Measurements from ENCODE around the gene SCEL. TPM values are rescaled to one million over a fixed set of nuclear protein-coding genes. Genes with fewer than 3 reads are reported as not detected.

The SCEL gene
- polyA plus RNA-seq, 1 donor from 2014 or later = 0.24 TPM

- H3K27ac ChIP-seq (ENCODE audit: low read length) = no peak overlapping the region
- TF ChIP-seq MXI1 (conservative IDR thresholded peaks at IDR 0.05; ENCODE audit: poor library complexity, severe bottlenecking) (no peak), EP300 (conservative IDR thresholded peaks at IDR 0.05; ENCODE audit: poor library complexity, severe bottlenecking) (no peak), REST (IDR thresholded peaks at IDR 0.05; ENCODE audit: borderline replicate concordance) (no peak), EZH2 (IDR thresholded peaks at IDR 0.05; ENCODE audit: borderline replicate concordance, insufficient read depth, low read length, poor library complexity, severe bottlenecking) (no peak), SMC3 (conservative IDR thresholded peaks at IDR 0.05; ENCODE audit: poor library complexity) (no peak), CTCF (IDR thresholded peaks at IDR 0.05; ENCODE audit: poor library complexity, severe bottlenecking) (no peak), TAF1 (IDR thresholded peaks at IDR 0.05; ENCODE audit: low read depth) (no peak), RAD21 (conservative IDR thresholded peaks at IDR 0.05) (no peak), POLR2AphosphoS5 (IDR thresholded peaks at IDR 0.05) (no peak)
These were observed 15.7 kb upstream of the SCEL start for GRCh38 chr13:77519808-77520207.

DNA sequence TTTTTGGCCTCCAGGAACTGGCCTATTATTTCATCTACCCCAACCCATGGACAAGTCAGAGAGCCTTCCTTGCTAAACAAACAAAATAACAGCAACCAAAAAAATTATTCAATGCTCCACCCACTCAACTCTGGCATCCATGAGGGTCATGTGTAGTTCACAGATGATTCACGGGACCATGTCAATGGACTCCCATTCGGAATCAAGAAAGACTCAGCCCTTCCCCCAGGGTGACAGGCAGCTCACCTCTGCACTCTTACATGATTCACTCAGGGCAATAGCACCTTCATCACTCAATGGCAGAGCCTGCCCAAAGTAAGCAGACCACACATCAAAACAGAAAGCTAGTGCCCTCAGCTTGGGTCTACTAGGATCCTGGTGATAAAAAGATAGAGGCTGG is 14.3 kb upstream of the SCEL start:
- no peak overlapping the region for H3K27ac ChIP-seq (ENCODE audit: low read length)
- H4K20me1 ChIP-seq (ENCODE audit: insufficient read depth) = no peaks in the 10 kb centered on the region
- H3K4me3 ChIP-seq (ENCODE audit: low read length) = no peak overlapping the region
- H3K9me2 ChIP-seq (ENCODE audit: insufficient read depth, low read length) = no peaks in the 10 kb centered on the region
- H3K27me3 ChIP-seq (ENCODE audit: insufficient read depth, low read depth, low read length) = no peaks in the 10 kb centered on the region
- H3K36me3 ChIP-seq (ENCODE audit: insufficient read depth, low read length) = no peaks in the 10 kb centered on the region
- TF ChIP-seq EP300 (conservative IDR thresholded peaks at IDR 0.05; ENCODE audit: poor library complexity, severe bottlenecking) (no peak), REST (IDR thresholded peaks at IDR 0.05; ENCODE audit: borderline replicate concordance) (no peak), CTCF (IDR thresholded peaks at IDR 0.05; ENCODE audit: poor library complexity, severe bottlenecking) (no peak), TAF1 (IDR thresholded peaks at IDR 0.05; ENCODE audit: low read depth) (no peak), RAD21 (conservative IDR thresholded peaks at IDR 0.05) (no peak), EZH2 (IDR thresholded peaks at IDR 0.05; ENCODE audit: borderline replicate concordance, insufficient read depth, low read length, poor library complexity, severe bottlenecking) (no peak), POLR2AphosphoS5 (IDR thresholded peaks at IDR 0.05) (no peak), SMC3 (conservative IDR thresholded peaks at IDR 0.05; ENCODE audit: poor library complexity) (no peak), MXI1 (conservative IDR thresholded peaks at IDR 0.05; ENCODE audit: poor library complexity, severe bottlenecking) (no peak)
- H3K4me2 ChIP-seq (ENCODE audit: low read length) = no peak overlapping the region
- H2AFZ ChIP-seq (ENCODE audit: low read depth, low read length) = no peak overlapping the region
- no peak overlapping the region for H3K9ac ChIP-seq (ENCODE audit: low read length)
- no peaks in the 10 kb centered on the region for H3F3A ChIP-seq (ENCODE audit: insufficient read depth, low read length, poor library complexity, severe bottlenecking)
- H3K9me3 ChIP-seq (ENCODE audit: low read length) = no peaks in the 10 kb centered on the region
- no peaks in the 10 kb centered on the region for H3K79me2 ChIP-seq (replicated peaks; ENCODE audit: insufficient read depth, low read length)

More at GRCh38 chr13:77519808-77520207, 15.7 kb upstream of the SCEL start:
- Histone ChIP-seq H2AFZ (ENCODE audit: low read depth, low read length) (no peak overlapping the region), H3F3A (ENCODE audit: insufficient read depth, low read length, poor library complexity, severe bottlenecking) (no peaks in the 10 kb centered on the region), H3K9me2 (ENCODE audit: insufficient read depth, low read length) (no peaks in the 10 kb centered on the region), H4K20me1 (ENCODE audit: insufficient read depth) (no peaks in the 10 kb centered on the region), H3K4me3 (ENCODE audit: low read length) (no peak overlapping the region), H3K27me3 (ENCODE audit: insufficient read depth, low read depth, low read length) (no peaks in the 10 kb centered on the region), H3K9me3 (ENCODE audit: low read length) (no peaks in the 10 kb centered on the region), H3K9ac (ENCODE audit: low read length) (no peak overlapping the region), H3K36me3 (ENCODE audit: insufficient read depth, low read length) (no peaks in the 10 kb centered on the region), H3K79me2 (replicated peaks; ENCODE audit: insufficient read depth, low read length) (no peaks in the 10 kb centered on the region), H3K4me2 (ENCODE audit: low read length) (no peak overlapping the region)
